Neural cell (in vitro differentiated cells): ENCODE data around the gene TTYH1. TPM values are rescaled to one million over a fixed set of nuclear protein-coding genes. Genes with fewer than 3 reads are reported as not detected.

Experiments used
- H2AFZ ChIP-seq: fragments of 200-600, 300-800 bp; sonication (generic), shearing (Covaris generic); 2 replicates; pipeline ENCODE4 v1.6.0; 2014; ENCODE audit warnings: low read depth, mild to moderate bottlenecking, antibody characterized with exemption, low read length, moderate library complexity
- H3F3A ChIP-seq: fragments of 200-600 bp; shearing (Covaris generic); 2 replicates; pipeline ENCODE4 v1.6.1; 2016; ENCODE audit warnings: mild to moderate bottlenecking, moderate library complexity, mixed read lengths, antibody characterized with exemption, low read length; ENCODE audit not compliant: insufficient read depth, poor library complexity, severe bottlenecking
- H3K27ac ChIP-seq: fragments of 200-600, 300-800 bp; sonication (generic), shearing (Covaris generic); 2 replicates; pipeline ENCODE4 v1.5.1; 2014; ENCODE audit warnings: mild to moderate bottlenecking, low read length, moderate library complexity
- H3K27me3 ChIP-seq: fragments of 300-800, 200-600 bp; sonication (generic), shearing (Covaris generic); 2 replicates; pipeline ENCODE4 v1.6.0; 2014; ENCODE audit warnings: mild to moderate bottlenecking, low read depth, low read length, moderate library complexity; ENCODE audit not compliant: insufficient read depth
- H3K36me3 ChIP-seq: fragments of 300-800, 200-600 bp; sonication (generic), shearing (Covaris generic); 2 replicates; pipeline ENCODE4 v1.5.1; 2014; ENCODE audit warnings: mild to moderate bottlenecking, antibody characterized with exemption, low read length, moderate library complexity; ENCODE audit not compliant: insufficient read depth
- H3K4me2 ChIP-seq: fragments of 300-800, 200-600 bp; sonication (generic), shearing (Covaris generic); 2 replicates; pipeline ENCODE4 v1.6.0; 2014; ENCODE audit warnings: mild to moderate bottlenecking, low read length
- H3K4me3 ChIP-seq: fragments of 300-800, 200-600 bp; sonication (generic), shearing (Covaris generic); 2 replicates; pipeline ENCODE4 v1.5.1; 2014; ENCODE audit warnings: mild to moderate bottlenecking, low read length, moderate library complexity
- H3K79me2 ChIP-seq: fragments of 200-600 bp; shearing (Covaris generic); replicated peaks from 2 replicates; pipeline ENCODE4 v1.6.0; 2014; ENCODE audit warnings: mild to moderate bottlenecking, low read length, moderate library complexity; ENCODE audit not compliant: insufficient read depth
- H3K9ac ChIP-seq: fragments of 300-800, 200-600 bp; sonication (generic), shearing (Covaris generic); 2 replicates; pipeline ENCODE4 v1.6.1; 2016; ENCODE audit warnings: mild to moderate bottlenecking, low read length, mixed read lengths
- H3K9me2 ChIP-seq: fragments of 200-600 bp; shearing (Covaris generic); 2 replicates; pipeline ENCODE4 v1.6.1; 2016; ENCODE audit warnings: mild to moderate bottlenecking, low read length, mixed read lengths; ENCODE audit not compliant: insufficient read depth
- H3K9me3 ChIP-seq: fragments of 200-600, 300-800 bp; sonication (generic), shearing (Covaris generic); 2 replicates; pipeline ENCODE4 v1.6.1; 2016; ENCODE audit warnings: mild to moderate bottlenecking, mixed run types, low read length, moderate library complexity, mixed read lengths
- H4K20me1 ChIP-seq: fragments of 200-600 bp; shearing (Covaris generic); 2 replicates; pipeline ENCODE4 v1.6.1; 2016; ENCODE audit warnings: mild to moderate bottlenecking, mixed run types; ENCODE audit not compliant: insufficient read depth
- EP300 ChIP-seq: fragments of 450-650 bp; conservative IDR thresholded peaks from 2 replicates; pipeline ENCODE4 v1.6.1; 2014; ENCODE audit warnings: antibody characterized with exemption, mild to moderate bottlenecking, moderate library complexity; ENCODE audit not compliant: poor library complexity, severe bottlenecking
- MXI1 ChIP-seq: fragments of 450-650 bp; conservative IDR thresholded peaks from 2 replicates; pipeline ENCODE4 v1.6.1; 2014; ENCODE audit warnings: antibody characterized with exemption, mild to moderate bottlenecking; ENCODE audit not compliant: poor library complexity, severe bottlenecking
- TAF1 ChIP-seq: IDR thresholded peaks from 2 replicates; pipeline ENCODE4 v1.6.1; 2012; ENCODE audit warnings: low read depth
- polyA plus RNA-seq: library from polyadenylated mRNA; depleted of rRNA; stranded (reverse); fragments of >200 nt; gene quantifications from 2 replicates; pipeline ENCODE4 v1.2.3, GENCODE V29; 2014
- TF ChIP-seq, protein P1 (sequence below): IDR thresholded peaks from 2 replicates; pipeline ENCODE4 v1.6.1; 2012; ENCODE audit warnings: borderline replicate concordance
- TF ChIP-seq, protein P2 (sequence below): fragments of 450-650 bp; IDR thresholded peaks from 2 replicates; pipeline ENCODE4 v1.5.1; 2014; ENCODE audit warnings: antibody characterized with exemption, mild to moderate bottlenecking, moderate library complexity; ENCODE audit not compliant: poor library complexity, severe bottlenecking

TTYH1 gene
- polyA plus RNA-seq, 1 donor from 2014 or later, result 36.1 TPM

DNA sequence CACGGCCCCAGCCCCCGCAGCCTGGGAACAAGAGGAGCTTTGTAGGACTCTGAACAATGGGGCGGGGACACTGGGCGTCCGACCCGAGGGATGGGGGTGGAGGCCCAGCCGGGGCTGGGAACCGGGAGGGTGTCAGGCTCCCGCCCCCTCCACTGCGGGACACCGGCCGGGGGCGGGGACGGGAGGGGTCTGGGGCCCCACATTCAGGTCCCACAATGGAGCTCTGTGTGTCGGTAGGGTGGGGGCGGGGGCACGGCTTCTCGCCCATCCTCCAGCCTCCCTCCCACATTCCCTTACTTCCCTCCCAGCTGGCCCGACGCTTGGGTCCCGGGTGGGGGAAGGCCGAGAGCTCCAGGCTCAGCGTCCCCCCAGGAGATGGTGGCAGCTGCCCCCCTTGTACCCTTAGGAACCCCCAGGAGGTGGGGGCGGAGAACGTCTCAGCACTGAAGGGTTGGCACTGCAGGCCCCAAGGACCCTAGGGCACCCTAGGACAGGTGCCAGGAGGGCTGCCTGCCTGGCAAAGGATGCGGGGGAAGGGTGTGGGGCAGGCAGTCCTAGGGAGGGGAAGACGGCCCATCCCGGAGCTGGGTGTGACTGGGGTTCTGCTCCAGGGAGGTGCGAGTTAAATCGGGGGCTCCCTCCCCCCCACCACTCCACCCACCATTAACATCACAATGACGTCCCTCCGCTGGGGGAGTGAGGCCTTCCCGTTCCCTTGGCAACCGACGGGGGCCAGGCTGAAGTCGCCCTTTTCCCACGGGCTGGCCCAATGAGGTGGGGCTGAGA, 5.3 kb downstream of the TTYH1 start:
- Histone ChIP-seq H2AFZ (peak overlapping the region; percentile 21), H3K9ac (peak overlapping the region; percentile 63), H3K4me2 (peak overlapping the region; percentile 44), H3K9me2 (no peaks in the 10 kb centered on the region), H3F3A (no peaks in the 10 kb centered on the region), H3K27ac (peak overlapping the region; percentile 65), H3K79me2 (peaks cover 31% of the 10 kb centered on the region), H3K9me3 (no peaks in the 10 kb centered on the region), H3K36me3 (no peaks in the 10 kb centered on the region), H3K27me3 (no peaks in the 10 kb centered on the region), H3K4me3 (peak overlapping the region; percentile 59), H4K20me1 (no peaks in the 10 kb centered on the region)
- no peak for TF ChIP-seq EP300
- TF ChIP-seq, protein P1, sequence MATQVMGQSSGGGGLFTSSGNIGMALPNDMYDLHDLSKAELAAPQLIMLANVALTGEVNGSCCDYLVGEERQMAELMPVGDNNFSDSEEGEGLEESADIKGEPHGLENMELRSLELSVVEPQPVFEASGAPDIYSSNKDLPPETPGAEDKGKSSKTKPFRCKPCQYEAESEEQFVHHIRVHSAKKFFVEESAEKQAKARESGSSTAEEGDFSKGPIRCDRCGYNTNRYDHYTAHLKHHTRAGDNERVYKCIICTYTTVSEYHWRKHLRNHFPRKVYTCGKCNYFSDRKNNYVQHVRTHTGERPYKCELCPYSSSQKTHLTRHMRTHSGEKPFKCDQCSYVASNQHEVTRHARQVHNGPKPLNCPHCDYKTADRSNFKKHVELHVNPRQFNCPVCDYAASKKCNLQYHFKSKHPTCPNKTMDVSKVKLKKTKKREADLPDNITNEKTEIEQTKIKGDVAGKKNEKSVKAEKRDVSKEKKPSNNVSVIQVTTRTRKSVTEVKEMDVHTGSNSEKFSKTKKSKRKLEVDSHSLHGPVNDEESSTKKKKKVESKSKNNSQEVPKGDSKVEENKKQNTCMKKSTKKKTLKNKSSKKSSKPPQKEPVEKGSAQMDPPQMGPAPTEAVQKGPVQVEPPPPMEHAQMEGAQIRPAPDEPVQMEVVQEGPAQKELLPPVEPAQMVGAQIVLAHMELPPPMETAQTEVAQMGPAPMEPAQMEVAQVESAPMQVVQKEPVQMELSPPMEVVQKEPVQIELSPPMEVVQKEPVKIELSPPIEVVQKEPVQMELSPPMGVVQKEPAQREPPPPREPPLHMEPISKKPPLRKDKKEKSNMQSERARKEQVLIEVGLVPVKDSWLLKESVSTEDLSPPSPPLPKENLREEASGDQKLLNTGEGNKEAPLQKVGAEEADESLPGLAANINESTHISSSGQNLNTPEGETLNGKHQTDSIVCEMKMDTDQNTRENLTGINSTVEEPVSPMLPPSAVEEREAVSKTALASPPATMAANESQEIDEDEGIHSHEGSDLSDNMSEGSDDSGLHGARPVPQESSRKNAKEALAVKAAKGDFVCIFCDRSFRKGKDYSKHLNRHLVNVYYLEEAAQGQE, result peak; percentile 8

DNA sequence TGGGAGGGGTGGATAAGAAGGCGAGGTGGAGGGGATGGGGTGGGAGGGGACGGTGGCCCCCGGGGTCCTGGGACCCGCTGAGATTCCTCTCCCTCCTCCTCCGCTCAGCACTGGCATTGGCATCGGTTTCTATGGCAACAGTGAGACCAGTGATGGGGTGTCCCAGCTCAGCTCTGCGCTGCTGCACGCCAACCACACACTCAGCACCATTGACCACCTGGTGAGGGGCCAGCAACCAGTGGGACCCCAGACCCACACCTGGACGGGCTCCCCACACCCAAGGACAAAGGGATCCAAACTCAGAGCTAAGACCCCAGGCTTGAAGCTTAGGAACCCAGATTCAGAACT, 5.9 kb downstream of the TTYH1 start:
- H2AFZ ChIP-seq, result peak overlapping the region; percentile 4
- no peaks in the 10 kb centered on the region for H3K27me3 ChIP-seq
- no peaks in the 10 kb centered on the region for H3K9me3 ChIP-seq
- H3F3A ChIP-seq, result no peaks in the 10 kb centered on the region
- no peaks in the 10 kb centered on the region for H4K20me1 ChIP-seq
- peak overlapping the region; percentile 65 for H3K27ac ChIP-seq
- H3K9me2 ChIP-seq, result no peaks in the 10 kb centered on the region
- peak overlapping the region; percentile 63 for H3K9ac ChIP-seq
- H3K36me3 ChIP-seq, result no peaks in the 10 kb centered on the region
- peaks cover 26% of the 10 kb centered on the region for H3K79me2 ChIP-seq
- peak overlapping the region; percentile 35 for H3K4me2 ChIP-seq
- peak overlapping the region; percentile 59 for H3K4me3 ChIP-seq
- TF ChIP-seq, protein P2, sequence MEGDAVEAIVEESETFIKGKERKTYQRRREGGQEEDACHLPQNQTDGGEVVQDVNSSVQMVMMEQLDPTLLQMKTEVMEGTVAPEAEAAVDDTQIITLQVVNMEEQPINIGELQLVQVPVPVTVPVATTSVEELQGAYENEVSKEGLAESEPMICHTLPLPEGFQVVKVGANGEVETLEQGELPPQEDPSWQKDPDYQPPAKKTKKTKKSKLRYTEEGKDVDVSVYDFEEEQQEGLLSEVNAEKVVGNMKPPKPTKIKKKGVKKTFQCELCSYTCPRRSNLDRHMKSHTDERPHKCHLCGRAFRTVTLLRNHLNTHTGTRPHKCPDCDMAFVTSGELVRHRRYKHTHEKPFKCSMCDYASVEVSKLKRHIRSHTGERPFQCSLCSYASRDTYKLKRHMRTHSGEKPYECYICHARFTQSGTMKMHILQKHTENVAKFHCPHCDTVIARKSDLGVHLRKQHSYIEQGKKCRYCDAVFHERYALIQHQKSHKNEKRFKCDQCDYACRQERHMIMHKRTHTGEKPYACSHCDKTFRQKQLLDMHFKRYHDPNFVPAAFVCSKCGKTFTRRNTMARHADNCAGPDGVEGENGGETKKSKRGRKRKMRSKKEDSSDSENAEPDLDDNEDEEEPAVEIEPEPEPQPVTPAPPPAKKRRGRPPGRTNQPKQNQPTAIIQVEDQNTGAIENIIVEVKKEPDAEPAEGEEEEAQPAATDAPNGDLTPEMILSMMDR, result no peak
- no peak for TF ChIP-seq MXI1

DNA sequence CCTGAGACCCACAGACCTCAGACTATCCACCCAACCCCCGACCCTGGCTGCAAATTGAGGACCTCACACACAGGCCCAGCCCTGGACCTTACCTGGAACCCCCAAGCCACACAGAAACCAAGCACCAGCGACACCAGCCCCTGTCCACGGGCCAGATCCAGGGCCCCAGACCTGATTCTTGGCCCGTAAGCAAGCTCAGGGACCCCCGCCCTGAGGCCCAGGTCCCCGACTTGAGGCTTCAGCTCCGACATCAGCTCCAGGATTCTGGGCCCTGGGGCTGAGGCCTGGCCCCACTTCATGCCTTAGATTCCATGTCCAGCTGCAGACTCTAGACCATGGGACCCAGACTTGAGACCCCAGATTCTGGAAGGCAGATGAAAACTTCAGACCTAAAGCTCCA, 6.3 kb downstream of the TTYH1 start:
- no peaks in the 10 kb centered on the region for H3K36me3 ChIP-seq

More for the DNA sequence above, 6.3 kb downstream of the TTYH1 start:
- Histone ChIP-seq H3K27me3 (no peaks in the 10 kb centered on the region), H3K27ac (peak overlapping the region; percentile 65), H3K79me2 (peaks cover 22% of the 10 kb centered on the region), H3K9ac (peak overlapping the region; percentile 63), H3K4me3 (peak overlapping the region; percentile 59), H3F3A (no peaks in the 10 kb centered on the region), H3K9me3 (no peaks in the 10 kb centered on the region), H3K4me2 (no peak overlapping the region), H2AFZ (peak overlapping the region; percentile 4), H3K9me2 (no peaks in the 10 kb centered on the region), H4K20me1 (no peaks in the 10 kb centered on the region)
- no peak for TF ChIP-seq TAF1
